Calu3 (cell line): ENCODE measurements around the gene FAM162B. TPM values are rescaled to one million over a fixed set of nuclear protein-coding genes. Genes with fewer than 3 reads are reported as not detected.
A peak's percentile ranks its signal among the peaks of the same experiment; 100 is the strongest.

Experiments
- BruUV-seq: library from RNA; stranded (reverse); fragments of 400-500 nt; replicated peaks from 2 replicates; lab custom pipeline; 2021; lab: Mats Ljungman, UMichigan
- CTCF ChIA-PET: fragments of 300-600 bp; sonication (Branson Sonifier 250); formaldehyde crosslinking; loops from one replicate; lab custom pipeline; 2022; ENCODE audit warnings: antibody characterized with exemption; lab: Charles Lee
- DNase-seq: peaks from one replicate; pipeline ENCODE4 v3.0.0; 2022
- H3K27ac Mint-ChIP-seq: one replicate; pipeline ENCODE4 v1.8.0; 2022; ENCODE audit warnings: mixed read lengths; ENCODE audit not compliant: unreplicated experiment
- H3K27me3 Mint-ChIP-seq: one replicate; pipeline ENCODE4 v1.8.0; 2022; ENCODE audit warnings: mixed read lengths; ENCODE audit not compliant: unreplicated experiment
- H3K36me3 Mint-ChIP-seq: one replicate; pipeline ENCODE4 v1.8.0; 2022; ENCODE audit warnings: mild to moderate bottlenecking, moderate library complexity, mixed read lengths; ENCODE audit not compliant: insufficient read depth, unreplicated experiment
- H3K4me1 Mint-ChIP-seq: one replicate; pipeline ENCODE4 v1.8.0; 2022; ENCODE audit warnings: mild to moderate bottlenecking, low read depth, mixed read lengths; ENCODE audit not compliant: unreplicated experiment
- H3K4me3 Mint-ChIP-seq: one replicate; pipeline ENCODE4 v1.8.0; 2022; ENCODE audit warnings: mild to moderate bottlenecking, low read depth, moderate library complexity, mixed read lengths; ENCODE audit not compliant: unreplicated experiment
- H3K9me3 Mint-ChIP-seq: one replicate; pipeline ENCODE4 v1.8.0; 2022; ENCODE audit warnings: low read depth, mixed read lengths; ENCODE audit not compliant: unreplicated experiment
- CTCF ChIP-seq: fragments of 200-600 bp; IDR thresholded peaks from one replicate; pipeline ENCODE4 v1.8.0; 2022; ENCODE audit warnings: antibody characterized with exemption; ENCODE audit not compliant: unreplicated experiment
- intact Hi-C: fragments of 100-400 bp; cut with micrococcal nuclease; formaldehyde crosslinking; loops from one replicate; pipeline ENCODE4 v1.10.0; 2022; ENCODE audit not compliant: unreplicated experiment
- total RNA-seq: library from RNA; stranded (reverse); gene quantifications from 2 replicates; pipeline ENCODE4 v1.2.3, GENCODE V29; 2022

Gene FAM162B
- total RNA-seq, 1 experiment from 2014 or later, result not detected

- no peaks in the 10 kb centered on the region for H3K36me3 Mint-ChIP-seq
- no peaks in the 10 kb centered on the region for H3K9me3 Mint-ChIP-seq
- CTCF ChIA-PET, result no interaction called here
- no peaks in the 10 kb centered on the region for H3K4me1 Mint-ChIP-seq
- H3K27me3 Mint-ChIP-seq, result no peaks in the 10 kb centered on the region
- BruUV-seq, result no TSS peak
- DNase-seq, result no peak
- intact Hi-C loops, result loop anchor here (5.0 kb wide), 1 partner anchor 548 kb away; no protein-coding TSS in a partner anchor
- no peak overlapping the region for H3K27ac Mint-ChIP-seq
- H3K4me3 Mint-ChIP-seq, result no peak overlapping the region
- TF ChIP-seq CTCF, result no peak
Observed at GRCh38 chr6:116773886-116774285, 8.4 kb upstream of the FAM162B start.

- Mint-ChIP-seq H3K4me3 (no peak overlapping the region), H3K36me3 (no peaks in the 10 kb centered on the region), H3K27me3 (no peaks in the 10 kb centered on the region), H3K27ac (no peak overlapping the region), H3K4me1 (no peaks in the 10 kb centered on the region), H3K9me3 (no peaks in the 10 kb centered on the region)
- intact Hi-C loops, result loop anchor here (5.0 kb wide), 1 partner anchor 550 kb away; no protein-coding TSS in a partner anchor
- BruUV-seq, result no TSS peak
- CTCF ChIA-PET, result no interaction called here
- no peak for DNase-seq
- TF ChIP-seq CTCF, result no peak
Observed at GRCh38 chr6:116772450-116772849, 6.9 kb upstream of the FAM162B start.

- BruUV-seq, result no TSS peak
- intact Hi-C loops, result no loop called here
- no peak for DNase-seq
- TF ChIP-seq CTCF, result no peak
- no peaks in the 10 kb centered on the region for H3K9me3 Mint-ChIP-seq
- no peak overlapping the region for H3K4me3 Mint-ChIP-seq
- H3K27ac Mint-ChIP-seq, result no peak overlapping the region
- peaks cover 5% of the 10 kb centered on the region for H3K4me1 Mint-ChIP-seq
- H3K27me3 Mint-ChIP-seq, result peaks cover 22% of the 10 kb centered on the region
- CTCF ChIA-PET, result no interaction called here
- H3K36me3 Mint-ChIP-seq, result peaks cover 15% of the 10 kb centered on the region
Observed at GRCh38 chr6:116767715-116768114, 2.2 kb upstream of the FAM162B start.

- Mint-ChIP-seq H3K9me3 (no peaks in the 10 kb centered on the region), H3K4me3 (peak overlapping the region; percentile 71), H3K27me3 (peaks cover 22% of the 10 kb centered on the region), H3K36me3 (peaks cover 15% of the 10 kb centered on the region), H3K4me1 (peaks cover 5% of the 10 kb centered on the region), H3K27ac (no peak overlapping the region)
- no peak for TF ChIP-seq CTCF
- CTCF ChIA-PET, result interaction anchor here (0.6 kb wide), 2 partner anchors 99 to 103 kb away, joined by 3 to 6 read pairs; no protein-coding TSS in a partner anchor
- no TSS peak for BruUV-seq
- no peak for DNase-seq
- intact Hi-C loops, result no loop called here
Observed at GRCh38 chr6:116766506-116767176, 1.1 kb upstream of the FAM162B start.
